ELR (cell line): ENCODE data around the gene EYA2.
A peak's percentile ranks its signal among the peaks of the same experiment; 100 is the strongest.

ENCODE experiments used
- DNase-seq: peaks from one replicate; pipeline ENCODE4 v3.0.0-alpha.2; 2015; ENCODE audit warnings: low read depth

Gene EYA2

GRCh38 chr20:47111576-47111975 is 216.9 kb downstream of the EYA2 start:
- peak; percentile 17 for DNase-seq

DNA sequence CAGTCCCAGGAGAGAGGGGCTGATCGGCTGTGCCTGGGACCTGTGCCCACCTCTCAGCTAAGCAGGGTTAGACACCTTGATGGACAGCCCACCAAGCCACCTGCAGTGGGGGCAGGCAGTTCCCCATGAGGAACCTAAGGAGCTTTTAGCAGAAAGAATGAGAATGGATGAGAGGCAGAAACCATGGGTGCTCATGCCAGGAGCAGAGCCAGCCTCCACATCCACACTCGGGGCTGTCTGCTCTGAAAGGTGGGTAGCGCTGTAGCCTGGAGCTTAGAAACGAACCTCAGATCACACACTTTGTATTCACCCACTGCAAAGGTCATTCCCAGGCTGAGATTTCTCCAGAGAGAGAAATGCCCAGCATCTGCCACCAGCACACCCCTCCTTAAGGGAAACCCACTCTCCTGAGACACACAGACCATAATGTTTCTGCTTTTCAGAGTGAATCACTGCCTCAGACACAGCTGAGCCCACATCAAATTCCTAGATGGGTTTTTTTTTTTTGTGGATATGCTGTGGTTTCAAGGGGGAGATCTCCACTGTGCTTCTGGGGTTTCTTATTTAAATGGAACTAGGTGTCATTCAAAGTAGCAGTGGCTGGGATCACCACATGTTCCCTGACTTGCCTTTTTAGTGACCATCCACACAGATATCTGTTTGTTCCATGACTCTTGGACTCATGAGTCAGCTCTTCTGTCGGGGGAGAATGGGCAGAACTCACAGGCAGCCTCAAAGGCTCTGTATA is 218.9 kb downstream of the EYA2 start:
- DNase-seq = peak; percentile 30

DNA sequence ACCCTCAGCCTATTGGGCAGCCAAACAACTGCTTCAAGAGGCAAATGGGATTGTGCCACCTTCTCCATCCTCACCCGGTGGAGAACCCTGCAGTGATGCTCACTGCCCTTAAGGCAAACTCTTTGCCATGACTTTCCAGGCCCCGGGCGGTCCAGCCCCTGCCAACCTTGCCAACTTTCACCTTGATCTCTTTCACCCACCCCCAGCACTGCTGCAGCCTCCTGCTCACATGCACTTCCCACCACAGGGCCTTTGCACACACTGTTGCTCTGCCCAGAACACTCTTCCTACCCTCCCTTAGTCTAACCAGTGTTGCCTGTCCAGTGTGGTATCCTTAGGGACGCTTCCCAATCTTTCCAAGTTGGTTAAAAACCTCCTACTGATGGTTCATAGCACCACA is 221.1 kb downstream of the EYA2 start:
- DNase-seq = no peak

DNA sequence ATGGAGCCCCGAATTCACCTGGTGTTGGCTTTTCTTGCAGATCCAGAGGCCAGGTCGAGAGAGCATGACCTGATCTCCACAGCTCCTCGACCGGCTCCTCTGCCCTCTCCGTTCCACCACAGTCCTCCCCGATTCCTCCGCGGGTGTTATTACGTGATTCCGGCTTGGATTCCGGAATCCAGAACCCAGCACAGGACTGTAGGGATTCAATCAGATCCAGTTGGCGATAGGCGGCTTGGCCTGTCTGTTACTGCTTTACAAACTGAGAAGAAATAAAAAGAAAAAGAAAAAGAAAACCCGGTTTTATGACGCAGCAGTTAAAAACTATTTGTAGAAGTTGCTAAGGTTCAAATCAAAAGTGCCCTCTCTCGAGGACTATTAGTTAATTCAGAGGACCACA is 222.7 kb downstream of the EYA2 start:
- no peak for DNase-seq

DNA sequence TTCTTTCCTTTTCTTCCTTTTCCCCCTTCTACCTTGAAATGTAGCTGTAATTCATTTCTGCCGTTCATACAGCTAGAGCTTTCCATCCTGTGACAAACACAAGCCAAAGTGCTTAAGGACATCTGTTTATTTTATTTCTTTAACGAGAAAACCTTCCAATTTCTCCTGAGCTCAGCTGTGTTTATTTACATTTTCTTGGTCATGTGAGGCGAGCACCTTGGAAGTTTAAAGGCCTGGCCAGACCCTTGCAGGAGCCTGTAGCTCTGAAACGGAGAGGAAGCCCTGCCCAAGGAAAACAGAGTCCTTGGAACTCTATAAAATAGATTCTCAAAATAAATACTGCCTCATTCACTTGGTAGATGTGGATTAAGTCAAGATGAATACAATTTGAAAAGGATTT is 223.1 kb downstream of the EYA2 start:
- no peak for DNase-seq

GRCh38 chr20:47118206-47118605 is 223.6 kb downstream of the EYA2 start:
- DNase-seq = no peak

DNA sequence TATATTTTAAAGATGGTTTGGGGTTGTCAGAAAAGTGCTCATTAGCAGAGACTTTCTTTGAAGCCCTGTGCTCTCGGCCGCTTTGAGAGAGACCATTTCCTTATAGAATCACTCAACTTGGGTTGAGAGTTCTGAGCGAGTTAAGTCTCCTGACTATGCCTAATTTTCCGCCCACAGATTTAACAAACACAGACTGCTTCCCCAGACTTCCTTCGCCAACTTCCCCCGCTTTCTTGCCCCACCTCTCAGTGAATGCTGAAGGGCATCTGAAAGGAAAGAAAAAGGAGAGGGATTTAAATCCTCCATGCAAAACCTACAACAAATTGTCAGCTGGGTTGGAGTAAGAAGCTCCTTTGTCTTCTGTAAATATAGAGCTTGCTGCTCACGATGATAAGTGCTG is 224.0 kb downstream of the EYA2 start:
- no peak for DNase-seq

DNA sequence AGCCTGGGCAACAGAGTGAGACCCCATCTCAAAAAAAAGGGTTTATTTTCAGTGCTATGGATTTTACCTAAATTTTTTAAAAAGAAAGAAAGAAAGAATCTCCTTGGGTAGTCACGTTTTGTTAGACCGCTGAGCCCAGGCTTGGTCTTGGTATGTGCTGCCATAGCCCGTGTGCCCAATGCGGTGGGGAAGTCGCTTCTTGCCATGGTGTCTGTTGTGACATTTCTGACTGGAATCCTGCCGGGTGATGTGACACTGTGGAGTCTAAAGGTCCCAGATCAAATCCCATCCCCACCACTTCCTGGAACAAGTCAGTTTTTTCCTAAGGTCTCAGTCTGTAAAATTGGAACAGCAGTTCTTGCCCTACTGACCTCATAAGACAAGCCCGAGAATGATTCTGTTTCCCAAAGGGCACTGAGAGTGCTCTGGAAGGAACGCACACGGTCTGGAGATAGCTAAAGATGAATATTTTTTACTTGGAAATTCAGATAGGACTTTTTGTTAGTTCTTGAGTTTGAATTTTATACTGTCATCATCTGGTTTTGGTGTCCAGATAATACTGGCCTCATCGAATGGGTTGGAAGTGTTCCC is 225.8 kb downstream of the EYA2 start:
- DNase-seq = no peak

- DNase-seq = no peak
Observed at GRCh38 chr20:47122560-47122959, 227.9 kb downstream of the EYA2 start.

DNA sequence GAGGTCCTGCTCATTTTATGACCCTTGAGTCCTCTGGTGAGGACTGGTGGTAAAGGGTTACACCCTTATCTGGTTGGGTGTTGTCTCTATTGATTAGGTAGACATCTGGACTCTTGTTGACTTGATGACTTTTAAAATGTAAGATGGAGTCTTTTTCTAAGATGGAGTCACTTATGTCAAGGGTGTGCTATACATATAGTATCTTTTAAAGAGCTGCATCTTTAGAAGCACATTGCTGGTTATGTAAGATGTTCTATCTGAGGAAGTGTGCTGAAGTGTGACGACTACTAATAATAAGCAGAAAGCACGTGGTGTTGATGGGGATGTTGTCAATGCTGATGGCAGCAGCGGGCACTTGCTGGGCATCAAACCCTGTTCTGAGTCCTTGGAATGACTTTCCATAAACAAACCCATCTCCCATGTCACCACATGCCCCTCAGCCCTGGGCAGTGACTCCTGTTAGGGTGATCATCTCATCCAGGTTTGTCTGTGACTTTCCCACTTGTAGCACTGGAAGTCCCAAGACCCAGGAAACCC is 229.6 kb downstream of the EYA2 start:
- no peak for DNase-seq

- DNase-seq = peak; percentile 30
Observed at GRCh38 chr20:47125508-47125757, 230.8 kb downstream of the EYA2 start.

DNA sequence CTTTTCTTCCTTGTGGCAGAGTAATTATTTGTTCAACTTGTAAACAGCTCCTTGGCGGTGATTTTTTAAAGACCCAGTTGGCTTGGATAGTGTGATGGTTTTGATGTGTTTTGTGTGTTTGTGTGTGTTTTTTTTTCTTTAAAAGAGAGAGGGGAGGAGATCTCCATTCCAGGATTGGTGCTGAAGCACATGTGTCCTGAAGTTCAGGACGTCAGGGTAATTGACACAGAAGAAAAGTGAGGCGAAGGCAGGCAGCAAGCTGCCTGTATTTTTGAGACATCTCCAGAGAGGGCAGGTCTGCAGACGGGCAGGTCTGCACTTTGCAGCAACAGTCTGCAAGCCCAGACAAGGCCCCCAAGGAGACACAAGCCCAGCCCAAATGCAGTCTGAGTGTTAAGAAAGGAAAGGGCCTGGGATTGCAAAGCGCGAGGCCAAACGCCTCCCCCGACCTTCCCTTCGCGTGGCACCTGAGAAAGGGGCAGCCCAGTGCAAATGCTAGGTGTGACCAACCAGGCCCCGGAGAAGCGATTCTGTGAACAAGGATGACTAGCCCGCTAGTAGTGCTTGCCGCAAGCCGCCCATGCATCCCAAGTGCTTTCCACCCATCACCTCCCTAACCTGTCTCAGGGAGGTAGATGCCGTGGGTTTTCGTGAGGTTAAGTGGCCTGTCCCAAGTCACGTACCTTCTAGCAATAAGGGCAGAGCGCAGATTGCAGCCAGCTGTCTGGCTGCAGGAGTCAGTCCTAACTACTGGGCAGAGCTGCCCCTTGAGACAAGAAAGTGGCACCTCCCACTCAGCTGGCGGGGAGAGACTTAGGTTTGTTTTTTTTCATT is 231.3 kb downstream of the EYA2 start:
- DNase-seq = peak; percentile 27

DNA sequence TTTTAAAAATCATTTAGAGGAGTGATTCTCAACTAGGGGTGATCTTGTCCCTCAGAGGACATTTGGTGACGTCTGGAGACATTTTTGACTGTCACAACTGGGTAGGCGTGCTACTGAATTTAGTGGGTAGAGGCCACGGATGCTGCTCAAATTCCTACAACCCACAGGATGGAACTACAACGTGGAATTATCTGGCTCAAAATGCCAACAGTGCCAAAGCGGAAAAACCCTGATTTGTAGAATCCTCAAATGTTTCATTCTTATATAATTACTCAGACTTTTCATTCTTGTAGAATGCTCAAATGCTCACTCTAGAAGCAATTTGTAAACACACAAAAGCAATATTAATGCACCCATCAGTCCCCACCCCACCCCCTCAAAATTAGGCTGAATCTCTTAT is 232.1 kb downstream of the EYA2 start:
- DNase-seq = peak; percentile 82

- no peak for DNase-seq
Observed at GRCh38 chr20:47127546-47127945, 232.9 kb downstream of the EYA2 start.

DNA sequence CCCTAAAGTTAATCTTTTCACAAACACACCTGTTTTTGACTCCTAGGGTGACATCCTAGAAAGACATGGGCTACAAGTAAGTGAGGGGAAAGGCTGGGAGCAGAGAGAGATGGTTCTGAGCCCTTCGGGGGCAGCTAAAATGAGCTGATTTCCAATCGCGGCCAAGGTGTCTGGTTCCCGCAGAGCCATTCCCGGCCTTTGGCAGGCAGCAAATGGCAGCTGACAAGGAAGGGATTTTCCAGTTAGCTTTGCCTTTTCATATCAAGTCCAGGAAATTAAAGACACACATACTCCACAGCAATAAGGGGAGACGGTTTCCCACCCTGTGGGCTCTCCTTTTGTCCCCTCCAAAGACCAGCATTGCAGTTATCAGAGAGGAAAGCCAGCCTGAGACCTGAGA is 233.4 kb downstream of the EYA2 start:
- DNase-seq = no peak

DNA sequence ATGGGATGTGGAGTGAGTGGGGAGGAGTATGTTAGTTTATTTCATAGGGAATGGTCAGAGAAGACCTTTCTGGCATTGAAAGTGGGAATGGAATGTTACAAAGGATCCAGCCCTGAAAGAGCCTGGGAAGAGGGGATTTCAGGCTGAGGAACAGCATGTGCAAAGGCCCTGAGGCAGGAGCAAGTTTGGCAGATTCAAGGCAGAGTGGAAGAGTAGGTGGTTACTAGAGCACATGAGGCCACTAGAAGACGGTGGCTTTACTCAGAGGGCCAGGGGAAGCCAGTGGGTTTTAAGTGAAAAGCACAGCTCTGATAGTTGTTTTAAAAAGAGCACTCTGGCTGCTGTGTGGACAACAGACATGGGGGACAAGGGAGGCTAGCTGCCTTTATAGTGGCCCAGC is 234.7 kb downstream of the EYA2 start:
- DNase-seq = no peak

DNA sequence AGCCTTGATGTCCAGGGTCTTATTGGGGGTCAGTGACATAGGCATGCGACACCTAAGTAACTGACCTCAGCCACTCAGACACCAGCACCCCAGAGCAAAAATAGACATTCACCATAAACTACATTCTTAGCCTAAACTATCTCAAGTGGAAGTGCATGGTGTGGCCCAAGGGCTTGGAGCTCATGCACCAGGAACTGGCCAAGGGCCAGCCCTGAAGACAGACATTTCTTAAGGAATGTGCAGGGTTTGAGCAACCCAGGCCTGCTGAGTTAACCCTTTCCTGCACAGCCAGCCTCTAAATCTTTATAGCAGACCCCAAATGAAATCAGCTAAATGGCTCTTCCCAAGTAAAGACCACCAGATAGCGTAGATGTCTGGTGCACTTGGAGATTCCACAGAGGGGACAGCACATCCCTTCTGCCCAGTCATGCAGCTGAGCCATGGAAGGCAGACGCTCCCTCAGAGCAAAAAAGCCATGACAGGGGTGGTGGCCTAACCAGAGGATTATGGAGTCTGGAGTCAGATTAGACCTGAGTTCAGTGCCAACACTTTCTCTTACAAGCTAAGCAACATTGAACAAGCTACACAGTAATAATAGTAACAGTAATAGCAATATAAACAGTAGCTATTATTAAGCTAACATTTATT is 239.3 kb downstream of the EYA2 start:
- peak; percentile 81 for DNase-seq

GRCh38 chr20:47136782-47137181 is 242.1 kb downstream of the EYA2 start:
- no peak for DNase-seq

- peak; percentile 61 for DNase-seq
Observed at GRCh38 chr20:47137231-47137870, 242.7 kb downstream of the EYA2 start.

DNA sequence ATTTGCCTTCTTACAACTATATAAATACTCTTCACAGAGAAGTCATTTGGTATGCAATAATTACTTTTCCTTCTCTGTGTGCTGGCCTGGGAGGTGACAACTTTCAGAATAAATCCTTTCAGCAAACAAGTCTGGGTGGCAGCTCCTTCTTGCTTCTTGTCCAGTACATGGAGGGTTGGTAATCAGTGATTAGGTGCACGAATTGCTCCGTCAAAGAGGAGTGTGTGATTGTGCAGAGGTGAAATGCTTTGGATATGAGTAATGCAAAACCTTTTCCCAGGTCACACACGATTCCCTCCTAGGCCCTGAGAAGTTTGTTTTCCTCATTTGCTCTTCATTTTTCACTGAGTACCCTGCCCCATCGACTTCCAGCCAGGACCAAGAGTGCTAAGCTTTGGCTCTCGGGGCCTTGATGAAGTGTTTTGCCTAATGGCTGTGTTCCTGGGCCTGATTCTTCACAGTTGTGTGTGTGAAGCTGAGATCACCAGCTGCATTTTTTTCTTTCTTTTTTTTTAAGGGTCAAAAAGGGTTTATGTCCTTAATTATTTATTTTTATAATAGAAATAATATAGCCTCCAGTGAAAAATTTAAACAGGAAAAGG is 245.4 kb downstream of the EYA2 start:
- peak; percentile 45 for DNase-seq

- DNase-seq = no peak
Observed at GRCh38 chr20:47141350-47141921, 246.8 kb downstream of the EYA2 start.
